Stimulated activated CD4-positive, alpha-beta T cell treated with anti-CD3 and anti-CD28 coated beads, TNF-alpha, amount 100 ng/mL, for 48 hours (primary cell): ENCODE results near the gene RMDN2.

Experiments
- DNase-seq, 3 donors: peaks; one replicate each; pipeline ENCODE4 v3.0.0-alpha.2; 2020; ENCODE audit warnings: low read depth in 3 of 3

RMDN2 gene

GRCh38 chr2:37925063-37925897 is at the start of gene RMDN2:
RMDN2 (plus strand) TSS chr2:37925287; CDS start chr2:37929278, 3,991 bp downstream.
- DNase-seq = peak; percentile 64 to 77 (median 65)

GRCh38 chr2:37875403-37875906 is 49.6 kb upstream of the RMDN2 start:
- no peak for DNase-seq

GRCh38 chr2:37876227-37876626 is 48.9 kb upstream of the RMDN2 start:
- DNase-seq = no peak

GRCh38 chr2:37877457-37878315 is 47.4 kb upstream of the RMDN2 start:
- DNase-seq = no peak

GRCh38 chr2:37878536-37878935 is 46.6 kb upstream of the RMDN2 start:
- no peak for DNase-seq

- DNase-seq = no peak
Measured at GRCh38 chr2:37880551-37880950, 44.5 kb upstream of the RMDN2 start.

GRCh38 chr2:37881397-37881796 is 43.7 kb upstream of the RMDN2 start:
- no peak for DNase-seq

GRCh38 chr2:37882036-37882435 is 43.1 kb upstream of the RMDN2 start:
- no peak for DNase-seq

GRCh38 chr2:37883518-37883917 is 41.6 kb upstream of the RMDN2 start:
- no peak for DNase-seq

- DNase-seq = no peak
Measured at GRCh38 chr2:37885329-37885993, 39.6 kb upstream of the RMDN2 start.

GRCh38 chr2:37886745-37887144 is 38.3 kb upstream of the RMDN2 start:
- no peak for DNase-seq

- no peak for DNase-seq
Measured at GRCh38 chr2:37887286-37887685, 37.8 kb upstream of the RMDN2 start.

GRCh38 chr2:37890893-37891495 is 34.1 kb upstream of the RMDN2 start:
- peak; percentile 26 to 71 (median 58) for DNase-seq

- no peak for DNase-seq
Measured at GRCh38 chr2:37891846-37892435, 33.1 kb upstream of the RMDN2 start.

- no peak for DNase-seq
Measured at GRCh38 chr2:37892436-37893114, 32.5 kb upstream of the RMDN2 start.

- no peak for DNase-seq
Measured at GRCh38 chr2:37893327-37893726, 31.8 kb upstream of the RMDN2 start.

GRCh38 chr2:37894047-37894446 is 31.0 kb upstream of the RMDN2 start:
- no peak for DNase-seq

GRCh38 chr2:37894601-37895000 is 30.5 kb upstream of the RMDN2 start:
- DNase-seq = no peak

- DNase-seq = no peak
Measured at GRCh38 chr2:37895140-37895539, 29.9 kb upstream of the RMDN2 start.

- DNase-seq = no peak
Measured at GRCh38 chr2:37896319-37896718, 28.8 kb upstream of the RMDN2 start.

GRCh38 chr2:37897511-37897910 is 27.6 kb upstream of the RMDN2 start:
- DNase-seq = no peak
